T47D (cell line): ENCODE measurements around the gene DIS3L2.

Experiments used
- DNase-seq, 2 experiments: peaks; one replicate each; pipeline versions ENCODE4 v3.0.0 to v3.0.0-alpha.2; 2011 to 2012; ENCODE audit warnings: low read depth in 1 of 2, low spot score in 1 of 2
- JUND ChIP-seq: IDR thresholded peaks from 2 replicates; pipeline ENCODE4 v1.6.1; 2012; ENCODE audit warnings: low read depth
- in situ Hi-C: cut with HindIII; loops from 2 replicates; pipeline ENCODE4 v1.10.0; 2016; ENCODE audit warnings: low sequenced_read_pairs, low pct_unique_long_range_greater_than_20kb

The DIS3L2 gene

DNA sequence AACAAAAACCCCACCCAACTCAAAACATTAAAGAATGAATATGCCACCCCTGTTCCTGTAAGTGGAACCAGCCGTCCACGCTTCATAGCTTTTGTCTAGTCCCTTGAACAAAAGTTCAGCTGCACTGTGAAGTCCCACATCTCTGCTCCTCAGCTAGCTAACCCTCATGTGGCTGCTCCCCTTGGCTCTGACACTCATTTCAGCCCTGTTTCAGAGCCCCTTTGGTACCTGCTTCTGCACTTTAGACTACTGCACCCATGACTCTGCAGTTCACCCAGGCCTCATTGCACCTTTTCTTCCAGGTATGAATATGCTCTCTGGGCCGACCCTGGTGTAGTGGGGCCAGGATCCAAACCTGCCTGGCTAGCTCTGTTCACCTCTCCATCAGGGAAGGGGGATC is 155.3 kb downstream of the DIS3L2 start:
- in situ Hi-C loops: no loop called here
- TF ChIP-seq JUND: no peak
- no peak for DNase-seq

DNA sequence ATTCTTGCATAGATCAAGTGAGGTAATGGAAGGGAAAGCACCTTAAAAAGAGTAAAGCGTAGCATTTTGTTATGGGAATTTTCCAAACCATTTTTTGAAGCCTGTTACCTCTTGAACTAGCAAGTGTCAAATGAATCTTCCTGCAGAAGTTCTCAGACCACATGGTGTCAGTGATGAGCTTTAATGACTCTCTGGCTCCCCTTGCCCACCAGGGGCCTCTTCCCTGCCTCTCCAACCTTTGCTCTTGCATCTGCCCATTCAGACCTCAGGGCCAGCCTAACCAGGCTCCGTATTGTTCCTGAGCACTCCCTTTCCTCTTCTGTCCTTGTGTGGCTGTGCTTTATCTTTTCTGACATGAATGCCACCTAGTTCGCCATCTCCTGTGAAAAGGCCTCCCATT is 155.9 kb downstream of the DIS3L2 start:
- in situ Hi-C loops: no loop called here
- TF ChIP-seq JUND: no peak
- DNase-seq: no peak

DNA sequence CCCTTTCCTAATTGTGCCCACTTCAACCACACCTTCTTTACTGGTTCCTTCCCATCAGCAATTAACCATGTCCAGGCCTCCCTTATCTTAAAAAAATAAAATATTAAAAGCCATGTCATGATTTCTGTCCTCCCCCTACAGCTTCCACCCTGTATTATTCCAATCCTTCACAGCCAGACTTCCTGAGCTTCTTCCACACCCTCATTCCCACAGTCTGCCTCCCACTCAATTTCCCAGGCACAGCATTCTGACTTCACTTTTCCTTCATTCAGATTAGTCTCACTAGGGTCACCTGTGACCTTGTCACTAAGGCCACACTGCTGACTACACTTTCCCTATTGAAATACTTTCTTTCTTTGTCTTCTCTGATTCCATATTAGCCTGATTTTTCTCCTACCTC is 159.4 kb downstream of the DIS3L2 start:
- no peak for TF ChIP-seq JUND
- in situ Hi-C loops: no loop called here
- no peak for DNase-seq

DNA sequence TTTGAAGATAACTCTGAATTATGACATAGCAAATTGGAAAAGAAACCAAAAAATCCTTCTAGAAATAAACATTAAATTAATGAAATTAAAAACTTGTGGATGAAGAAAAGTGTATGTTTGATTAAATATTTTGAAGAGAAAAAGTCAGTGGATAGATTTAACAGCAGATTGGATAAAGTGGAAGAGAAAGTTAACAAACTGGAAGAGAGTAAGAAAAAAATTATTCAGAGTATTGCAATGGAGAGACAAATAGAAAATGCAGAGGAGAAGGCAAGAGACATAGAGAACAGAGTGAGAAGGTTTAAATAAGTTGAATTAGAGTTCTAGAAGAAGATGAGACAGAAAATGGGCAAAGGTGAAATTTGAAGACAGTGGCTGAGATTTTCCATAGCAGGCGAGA is 162.8 kb downstream of the DIS3L2 start:
- no peak for TF ChIP-seq JUND
- in situ Hi-C loops: no loop called here
- no peak for DNase-seq

DNA sequence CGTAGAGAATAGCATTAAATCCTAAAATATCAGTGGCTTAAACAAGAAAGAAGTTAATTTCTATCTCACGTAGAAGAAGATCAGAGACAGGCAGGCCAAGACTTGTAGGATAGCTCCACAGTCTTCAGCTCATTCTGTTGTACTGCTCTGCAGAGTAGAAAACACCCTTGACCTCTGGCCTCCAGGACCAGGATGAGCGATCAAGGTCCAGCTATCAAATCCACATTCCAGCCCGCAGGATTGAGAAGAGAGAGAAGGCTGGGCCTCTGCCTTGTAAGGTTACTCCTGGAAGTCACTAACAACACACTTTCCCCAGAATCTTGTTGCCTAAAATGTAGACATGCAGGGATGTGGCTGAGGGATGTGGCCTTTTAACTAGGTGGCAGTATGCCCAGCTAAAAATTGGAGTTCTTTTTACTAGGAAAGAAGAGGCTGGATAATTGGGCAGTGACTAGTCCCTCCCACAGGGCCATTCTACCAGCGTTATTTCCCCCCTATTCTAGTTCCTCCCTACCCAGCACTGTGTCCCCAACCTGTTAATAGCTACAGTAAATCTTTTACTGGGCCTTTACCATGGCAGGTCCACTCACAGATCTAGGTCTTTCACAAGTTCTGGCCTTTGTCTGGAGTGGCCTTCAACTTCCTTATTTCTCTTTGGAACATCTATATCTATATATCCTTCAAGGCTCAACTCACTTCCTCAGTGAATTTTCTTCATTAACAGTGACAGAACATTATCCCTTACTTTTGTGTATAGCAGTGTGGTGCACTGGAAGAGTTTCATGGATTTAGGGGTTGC is 165.0 kb downstream of the DIS3L2 start:
- in situ Hi-C loops: no loop called here
- no peak for TF ChIP-seq JUND
- DNase-seq: no peak

DNA sequence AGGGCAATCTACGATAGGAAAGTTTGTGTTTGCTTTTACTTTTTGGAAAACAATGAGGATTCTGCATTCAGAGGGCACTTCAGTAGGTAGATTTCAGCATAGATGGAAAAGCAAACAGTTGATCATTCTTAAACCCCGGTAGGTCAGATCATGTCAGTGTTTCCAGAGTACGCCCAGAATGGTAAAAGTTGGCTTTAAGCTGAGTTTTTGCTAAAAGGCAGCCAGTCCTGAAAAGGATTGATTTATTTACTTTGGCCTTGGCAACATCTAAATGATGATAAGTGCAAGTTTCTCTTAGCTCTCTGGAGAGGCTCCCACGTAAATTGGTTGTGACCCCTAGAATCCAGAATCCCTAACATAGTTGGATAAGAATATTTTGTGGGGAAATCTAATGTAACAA is 168.0 kb downstream of the DIS3L2 start:
- DNase-seq: no peak
- no peak for TF ChIP-seq JUND
- in situ Hi-C loops: no loop called here

DNA sequence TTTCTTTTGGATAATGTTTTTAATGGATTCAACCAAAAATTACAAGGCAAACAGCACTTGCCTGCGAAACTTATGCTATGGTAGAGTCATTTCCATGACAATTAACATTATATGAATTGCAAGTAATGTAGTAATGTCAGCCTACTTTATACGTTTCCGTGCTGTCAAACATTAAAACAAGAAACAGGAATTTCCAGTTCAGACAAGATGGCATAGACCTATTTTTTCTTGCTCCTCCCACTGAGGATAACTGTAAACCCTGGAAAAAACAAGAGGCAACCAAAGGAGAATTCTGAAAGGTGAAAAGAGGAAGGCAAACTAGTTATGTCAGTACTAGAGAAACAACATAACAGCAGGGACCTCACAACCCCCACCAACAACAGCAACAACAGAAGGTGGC is 170.7 kb downstream of the DIS3L2 start:
- in situ Hi-C loops: no loop called here
- TF ChIP-seq JUND: no peak
- DNase-seq: peak; percentile 5 to 51

DNA sequence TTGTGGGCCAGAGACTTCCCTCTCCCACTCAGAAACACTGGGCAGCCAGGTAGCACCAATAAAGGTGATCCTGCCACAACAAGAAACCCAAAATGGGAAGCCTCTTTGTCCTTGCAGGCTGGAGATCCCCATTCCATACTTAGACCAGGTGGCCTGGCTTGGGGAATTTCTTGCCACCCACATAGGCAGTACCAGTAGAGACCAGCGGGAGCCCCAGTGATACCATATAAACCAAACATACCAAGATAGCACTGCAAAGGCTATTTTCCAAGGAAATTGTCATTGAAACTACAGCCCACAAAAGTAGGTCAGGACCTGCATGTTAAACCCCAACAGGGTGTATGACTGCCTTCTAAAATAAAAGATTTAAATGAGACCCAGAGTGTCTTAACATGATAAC is 171.6 kb downstream of the DIS3L2 start:
- in situ Hi-C loops: no loop called here
- DNase-seq: peak in 1 of 2 experiments; percentile 13
- no peak for TF ChIP-seq JUND

DNA sequence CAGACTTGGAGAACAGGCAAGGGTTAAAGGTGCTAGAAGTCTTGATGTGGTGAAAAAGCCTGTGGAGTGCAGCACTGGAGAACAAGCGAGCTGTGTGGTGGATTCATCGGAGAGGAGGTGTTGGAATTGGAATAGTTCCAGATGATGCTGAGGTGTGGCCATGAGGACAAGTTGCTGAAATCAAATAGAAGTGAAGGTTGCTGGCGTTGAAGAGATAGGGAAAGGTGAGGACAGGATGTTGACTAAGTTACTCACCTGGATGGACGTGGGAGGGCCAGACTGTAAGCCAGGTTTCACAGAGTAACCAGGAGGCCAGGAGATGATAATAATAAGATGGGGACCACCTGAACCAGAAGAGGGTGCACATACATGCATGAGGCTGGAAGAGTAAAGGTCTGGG is 173.4 kb downstream of the DIS3L2 start:
- no peak for DNase-seq
- no peak for TF ChIP-seq JUND
- in situ Hi-C loops: no loop called here

DNA sequence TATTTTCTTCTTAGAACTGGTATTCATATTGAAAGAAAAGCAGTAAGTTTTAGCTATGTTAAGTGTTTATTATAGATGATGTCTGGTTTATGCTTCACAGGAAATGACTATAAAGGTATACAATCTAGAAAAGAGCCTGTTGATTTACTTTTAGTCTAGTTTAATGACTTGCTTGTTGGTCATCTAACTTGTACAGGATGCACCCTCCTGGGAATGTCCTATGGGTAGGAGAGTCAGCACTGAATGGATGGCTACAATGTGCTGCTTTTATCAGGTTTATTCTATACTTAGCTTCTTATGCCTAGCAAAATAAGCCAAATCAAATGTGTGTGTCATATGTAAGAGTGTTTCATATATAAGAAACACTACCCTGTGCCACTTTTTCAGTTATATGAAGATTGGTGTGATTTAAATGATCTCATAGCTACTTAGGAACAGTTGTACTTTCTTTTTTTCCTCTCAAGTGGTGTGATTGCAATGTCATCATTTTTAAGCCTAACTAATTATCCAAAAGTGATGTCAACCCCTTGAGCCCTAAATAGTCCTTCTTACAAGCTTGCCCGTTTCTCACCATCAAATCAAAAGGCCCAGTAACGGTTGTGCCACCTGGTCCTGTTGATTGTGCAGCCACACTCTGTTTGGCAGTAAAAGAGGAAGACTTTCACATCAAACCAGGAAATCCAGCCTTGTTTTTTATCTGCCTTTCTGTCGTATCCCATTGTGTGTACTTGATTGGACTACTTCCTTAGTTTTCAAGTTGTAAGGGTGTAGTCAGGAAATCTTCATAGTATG is 176.0 kb downstream of the DIS3L2 start:
- no peak for DNase-seq
- in situ Hi-C loops: no loop called here
- no peak for TF ChIP-seq JUND

DNA sequence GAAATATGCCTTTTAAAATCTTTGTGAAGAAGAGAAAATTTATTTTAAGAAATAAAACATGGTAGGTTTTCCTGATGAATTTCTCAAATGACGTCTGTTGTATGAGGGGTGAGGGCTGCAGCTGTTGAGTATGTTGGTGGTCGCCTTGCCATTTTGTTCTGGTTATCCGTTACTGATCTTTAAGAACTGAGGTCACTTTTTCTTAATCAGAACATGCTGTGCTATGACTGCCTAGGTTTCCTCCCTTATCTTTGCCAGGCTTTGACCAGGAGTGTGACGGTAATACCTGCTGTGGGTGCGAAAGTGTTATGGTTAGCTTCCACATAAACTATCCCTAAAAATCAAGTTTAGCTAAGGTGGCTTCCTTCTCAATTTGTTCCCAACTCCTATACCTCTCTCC is 176.9 kb downstream of the DIS3L2 start:
- in situ Hi-C loops: no loop called here
- no peak for DNase-seq
- no peak for TF ChIP-seq JUND

DNA sequence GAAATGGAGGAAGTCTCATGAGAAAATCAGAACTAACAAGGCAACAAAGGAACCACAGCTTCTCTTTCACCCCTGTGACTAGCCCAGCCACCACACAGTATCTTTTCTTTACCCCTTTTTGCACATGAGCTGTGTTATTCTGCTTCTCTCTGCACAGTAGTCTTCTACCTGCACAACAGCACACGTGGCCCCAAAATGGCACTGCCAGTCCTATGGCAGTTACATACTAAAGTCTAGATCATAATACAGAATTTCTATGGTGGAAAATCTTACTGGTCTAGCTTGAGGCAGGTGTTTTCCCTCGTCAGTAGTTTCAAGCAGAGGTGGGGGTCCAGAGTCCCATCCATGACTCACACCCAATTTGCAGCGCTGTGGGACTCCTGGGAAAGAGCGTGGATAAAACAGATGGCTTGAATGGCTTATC is 177.7 kb downstream of the DIS3L2 start:
- in situ Hi-C loops: no loop called here
- TF ChIP-seq JUND: no peak
- DNase-seq: no peak

DNA sequence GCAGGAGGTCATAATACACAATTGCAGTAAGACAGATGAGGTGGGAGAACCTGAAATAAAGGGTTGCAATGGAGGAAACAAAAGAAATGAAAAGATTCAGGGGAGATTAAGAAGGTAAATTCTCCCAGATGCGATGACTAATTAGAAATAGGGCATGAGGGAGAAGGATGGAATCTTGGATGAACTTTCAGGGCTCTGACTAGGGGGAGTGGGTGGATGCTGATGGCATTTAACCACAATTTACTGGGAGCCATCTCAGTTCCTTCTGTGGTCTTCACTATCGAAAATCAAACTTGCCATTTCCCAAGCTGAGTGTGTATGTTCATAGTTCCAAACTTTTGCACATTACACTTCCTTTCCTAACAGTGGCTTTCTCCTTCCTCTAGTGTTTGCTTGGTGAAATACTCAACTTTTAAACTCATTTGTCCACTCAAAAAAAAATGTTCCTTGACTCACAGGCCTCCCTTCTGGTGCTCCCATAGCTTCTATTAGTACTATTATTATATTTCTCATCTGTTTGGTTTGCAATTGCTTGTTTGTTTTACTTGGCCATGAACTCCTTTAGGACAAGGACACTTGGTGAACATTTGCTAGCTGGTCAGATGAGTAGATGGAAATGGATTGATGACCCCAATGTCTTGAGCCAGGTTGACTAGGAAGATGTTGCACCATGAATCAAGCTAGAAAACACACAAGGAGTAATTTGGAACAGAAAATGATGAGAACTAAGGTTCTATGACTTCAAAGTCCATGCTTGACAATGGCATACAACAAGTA is 178.5 kb downstream of the DIS3L2 start:
- no peak for TF ChIP-seq JUND
- DNase-seq: no peak
- in situ Hi-C loops: no loop called here
